Hair follicle dermal papilla cell (primary cell): ENCODE results near the gene LRRC73. TPM values are rescaled to one million over a fixed set of nuclear protein-coding genes. Genes with fewer than 3 reads are reported as not detected.

Experiments used
- small RNA-seq: library from RNA; depleted of rRNA; stranded (forward); fragments of <200 nt; gene quantifications from one replicate; pipeline ENCODE3, GENCODE V24; 2012
- total RNA-seq: library from RNA; depleted of rRNA; stranded (reverse); fragments of >200 nt; gene quantifications from 2 replicates; pipeline ENCODE4 v1.2.3, GENCODE V29; 2012

LRRC73 gene
- total RNA-seq, result 0.16 and 0.61 TPM in 2 replicates

GRCh38 chr6:43509984-43510826 is at the start of gene LRRC73:
Gene LRRC73, minus strand, starts transcription at chr6:43510346. Its CDS starts 561 bp downstream, at chr6:43509785.

GRCh38 chr6:43516697-43517504 is 6.8 kb upstream of the LRRC73 start, which contains the start of the genes POLR1C and YIPF3:
Gene POLR1C, plus strand, starts transcription at chr6:43517089. Its CDS starts 21 bp downstream, at chr6:43517110.
Gene YIPF3, minus strand, starts transcription at chr6:43516926. Its CDS starts 119 bp downstream, at chr6:43516807.

GRCh38 chr6:43477235-43478007 is 32.7 kb downstream of the LRRC73 start, which contains the start of gene TJAP1:
Gene TJAP1, plus strand, starts transcription at chr6:43477570. Its CDS starts 21,432 bp downstream, at chr6:43499002.

Small RNAs within 50 kb of the gene (small RNA-seq; reads per million reads assigned to genes)
- not detected for gene RF00426
- not detected for gene RNU6-1113P

Other genes with a start within 250 kb of the LRRC73 start
- gene SLC22A7, start 212.1 kb downstream of the LRRC73 start, total RNA-seq, result not detected in 2 replicates
- gene CRIP3, start 201.5 kb downstream of the LRRC73 start, total RNA-seq, result not detected in 2 replicates
- gene ZNF318, start 140.7 kb downstream of the LRRC73 start, total RNA-seq, result 16.4 and 17.4 TPM in 2 replicates
- gene ABCC10, start 82.8 kb downstream of the LRRC73 start, total RNA-seq, result 22.2 and 23.2 TPM in 2 replicates
- 0.16 TPM in 1 of 2 replicates, not detected in the other for gene DLK2, start 54.8 kb downstream of the LRRC73 start, total RNA-seq
- 18.8 and 20.0 TPM in 2 replicates for gene TJAP1, start 32.8 kb downstream of the LRRC73 start, total RNA-seq
- gene YIPF3, start 6.6 kb upstream of the LRRC73 start, total RNA-seq, result 102 and 128 TPM in 2 replicates
- gene POLR1C, start 6.7 kb upstream of the LRRC73 start, total RNA-seq, result 24.8 and 26.9 TPM in 2 replicates
- gene XPO5, start 65.7 kb upstream of the LRRC73 start, total RNA-seq, result 24.8 and 39.3 TPM in 2 replicates
- gene POLH, start 65.8 kb upstream of the LRRC73 start, total RNA-seq, result 30.7 and 32.8 TPM in 2 replicates
- 55.0 and 66.4 TPM in 2 replicates for gene GTPBP2, start 118.9 kb upstream of the LRRC73 start, total RNA-seq
- gene MAD2L1BP, start 125.5 kb upstream of the LRRC73 start, total RNA-seq, result 20.6 and 26.9 TPM in 2 replicates
- gene RSPH9, start 134.7 kb upstream of the LRRC73 start, total RNA-seq, result 1.3 and 1.6 TPM in 2 replicates
- 30.2 and 35.0 TPM in 2 replicates for gene MRPS18A, start 177.4 kb upstream of the LRRC73 start, total RNA-seq